K562 (cell line): ENCODE measurements around the gene ARV1. TPM values are rescaled to one million over a fixed set of nuclear protein-coding genes. Genes with fewer than 3 reads are reported as not detected.

Experiments
- CHD2 ChIP-seq: IDR thresholded peaks from 2 replicates; pipeline ENCODE4 v1.6.1; 2011; ENCODE audit warnings: low read depth, low read length
- EP300 ChIP-seq: IDR thresholded peaks from 2 replicates; pipeline ENCODE4 v1.6.1; 2012; ENCODE audit warnings: low read length, improper control_type of control experiment
- HDAC1 ChIP-seq, 2 experiments: fragments of 450-650 bp; IDR thresholded peaks; 2 replicates each; pipeline ENCODE4 v1.6.1; 2016 to 2017; ENCODE audit warnings: inconsistent platforms in 1 of 2, mild to moderate bottlenecking in 1 of 2, moderate library complexity in 1 of 2
- KLF10 ChIP-seq: fragments of 250-450 bp; sonication (Bioruptor Pico); IDR thresholded peaks from 2 replicates; pipeline ENCODE4 v1.6.1; 2021; ENCODE audit warnings: matching md5 sums
- NELFE ChIP-seq: IDR thresholded peaks from 2 replicates; pipeline ENCODE4 v1.6.1; 2011; ENCODE audit warnings: mild to moderate bottlenecking; ENCODE audit not compliant: insufficient read depth, insufficient read length
- ZNF124 ChIP-seq: sonication (generic); formaldehyde crosslinking; IDR thresholded peaks from 2 replicates; pipeline ENCODE4 v1.8.1; 2022; ENCODE audit warnings: missing genetic modification reagents
- ZNF347 ChIP-seq: fragments of 450-650 bp; formaldehyde crosslinking; IDR thresholded peaks from 2 replicates; pipeline ENCODE4 v1.4.0; 2020; ENCODE audit warnings: low read depth, mild to moderate bottlenecking, moderate library complexity
- ZNF589 ChIP-seq: fragments of 200-800 bp; sonication (Bioruptor generic); IDR thresholded peaks from 2 replicates; pipeline ENCODE4 v1.6.1; 2016; ENCODE audit warnings: low read depth, missing genetic modification characterization, missing compliant biosample characterization
- ZSCAN29 ChIP-seq: fragments of 450-650 bp; IDR thresholded peaks from 2 replicates; pipeline ENCODE4 v1.6.1; 2017
- polyA plus RNA-seq, 8 experiments: library from polyadenylated mRNA; depleted of rRNA in 4 of 8; stranded (reverse) in 5 of 8; unstranded in 3 of 8; fragments of >200 nt; fragmentation: Nextera tagmentation in 2 of 8; fragmentation: Illumina TruSeq in 1 of 8; extraction: Ambion mirVana in 2 of 8; extraction: Trizol in 1 of 8; gene quantifications; 2 replicates each; pipeline versions ENCODE4 v1.2.1 to v1.2.3, GENCODE V29; 2011 to 2014; ENCODE audit warnings: inconsistent platforms in 1 of 8, missing spikeins in 1 of 8
- total RNA-seq, 7 experiments: library from RNA; depleted of rRNA in 6 of 7; stranded (reverse); fragments of >200 nt in 6 of 7; fragmentation: Illumina TruSeq in 2 of 7; extraction: Trizol in 2 of 7; gene quantifications; 2 replicates each; pipeline versions ENCODE4 v1.2.1 to v1.2.3, GENCODE V29; 2011 to 2021; ENCODE audit warnings: low replicate concordance in 1 of 7
- TF ChIP-seq, protein P1 (sequence below), 2 experiments: fragments of 450-650 bp in 1 of 2; sonication (generic) in 1 of 2; formaldehyde crosslinking in 1 of 2; IDR thresholded peaks; 2 replicates each; pipeline versions ENCODE4 v1.7.1 to v1.9.0; 2016 to 2022; ENCODE audit warnings: inconsistent platforms in 1 of 2, mild to moderate bottlenecking in 1 of 2, missing genetic modification reagents in 1 of 2
- TF ChIP-seq, protein P2 (sequence below): sonication (generic); formaldehyde crosslinking; IDR thresholded peaks from 2 replicates; pipeline ENCODE4 v1.8.1; 2023; ENCODE audit warnings: mild to moderate bottlenecking, missing genetic modification reagents
- TF ChIP-seq, protein P3 (sequence below): fragments of 450-650 bp; IDR thresholded peaks from 2 replicates; pipeline ENCODE4 v1.6.1; 2016; ENCODE audit warnings: antibody characterized with exemption
- TF ChIP-seq, protein P4 (sequence below): fragments of 450-650 bp; formaldehyde crosslinking; IDR thresholded peaks from 2 replicates; pipeline ENCODE4 v1.4.0; 2022; ENCODE audit warnings: missing genetic modification characterization

Gene ARV1
- total and polyA plus RNA-seq, 9 of the 15 experiments (the other 6 are each of a cell fraction or from before 2014, with no cell fraction given): 54.8 to 139 (median 74.0) TPM

DNA sequence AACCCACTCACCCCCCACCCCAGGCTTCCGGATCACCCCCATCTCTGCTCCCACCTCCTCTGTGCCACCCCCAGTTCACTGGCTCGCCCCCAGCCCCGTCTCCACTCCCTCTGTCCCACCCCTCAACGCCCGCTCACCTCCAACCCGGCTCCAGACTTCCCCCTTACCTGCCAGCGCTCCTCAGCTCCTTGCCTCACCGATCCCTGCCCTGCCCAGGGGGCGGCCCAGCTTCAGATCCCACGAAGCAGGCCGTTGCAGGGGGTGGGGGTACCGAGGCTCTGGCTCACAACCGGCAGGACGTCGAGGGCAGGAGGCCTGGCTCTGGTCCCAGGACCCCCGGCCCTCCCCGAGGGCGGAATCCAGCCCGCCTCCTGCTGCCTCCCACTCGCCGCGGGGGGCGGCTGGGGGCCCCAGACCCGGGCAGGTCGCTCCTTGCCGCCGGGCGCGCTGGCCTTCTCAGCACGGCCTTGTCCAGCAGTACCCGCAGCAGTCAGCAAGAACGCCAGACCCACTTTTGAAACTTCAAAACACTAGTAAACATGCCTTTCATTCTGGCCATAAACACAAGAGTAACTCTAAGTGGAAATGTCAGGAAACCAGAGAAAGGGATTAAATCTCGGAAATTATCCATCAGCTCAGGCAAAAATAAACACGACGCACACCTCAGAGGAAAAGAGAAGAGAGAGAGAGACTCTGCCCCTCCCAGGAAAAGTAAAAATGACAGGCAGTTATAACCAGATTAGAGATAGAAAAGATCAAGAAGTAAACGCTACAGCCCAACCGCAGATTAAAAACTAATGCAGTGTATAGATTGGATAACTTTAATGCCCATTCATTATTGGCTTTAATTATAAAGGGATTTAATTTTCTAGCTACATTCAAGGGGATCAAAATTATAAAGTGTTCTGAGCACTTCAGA lies 62.2 kb downstream of the ARV1 start (continued):
- no peak for TF ChIP-seq CHD2
- no peak for TF ChIP-seq KLF10 (CRISPR knock-in tag)
- TF ChIP-seq ZNF589 (CRISPR knock-in tag): peak; percentile 23; the same call in 1 of the 2 replicates
- TF ChIP-seq EP300: 0 out of 2 replicates have a peak, but pooled peaks have one; percentile 6
- no peak for TF ChIP-seq HDAC1 (IDR thresholded peaks at IDR 0.05)
- no peak for TF ChIP-seq ZNF124
- no peak for TF ChIP-seq NELFE
- TF ChIP-seq, protein P1, sequence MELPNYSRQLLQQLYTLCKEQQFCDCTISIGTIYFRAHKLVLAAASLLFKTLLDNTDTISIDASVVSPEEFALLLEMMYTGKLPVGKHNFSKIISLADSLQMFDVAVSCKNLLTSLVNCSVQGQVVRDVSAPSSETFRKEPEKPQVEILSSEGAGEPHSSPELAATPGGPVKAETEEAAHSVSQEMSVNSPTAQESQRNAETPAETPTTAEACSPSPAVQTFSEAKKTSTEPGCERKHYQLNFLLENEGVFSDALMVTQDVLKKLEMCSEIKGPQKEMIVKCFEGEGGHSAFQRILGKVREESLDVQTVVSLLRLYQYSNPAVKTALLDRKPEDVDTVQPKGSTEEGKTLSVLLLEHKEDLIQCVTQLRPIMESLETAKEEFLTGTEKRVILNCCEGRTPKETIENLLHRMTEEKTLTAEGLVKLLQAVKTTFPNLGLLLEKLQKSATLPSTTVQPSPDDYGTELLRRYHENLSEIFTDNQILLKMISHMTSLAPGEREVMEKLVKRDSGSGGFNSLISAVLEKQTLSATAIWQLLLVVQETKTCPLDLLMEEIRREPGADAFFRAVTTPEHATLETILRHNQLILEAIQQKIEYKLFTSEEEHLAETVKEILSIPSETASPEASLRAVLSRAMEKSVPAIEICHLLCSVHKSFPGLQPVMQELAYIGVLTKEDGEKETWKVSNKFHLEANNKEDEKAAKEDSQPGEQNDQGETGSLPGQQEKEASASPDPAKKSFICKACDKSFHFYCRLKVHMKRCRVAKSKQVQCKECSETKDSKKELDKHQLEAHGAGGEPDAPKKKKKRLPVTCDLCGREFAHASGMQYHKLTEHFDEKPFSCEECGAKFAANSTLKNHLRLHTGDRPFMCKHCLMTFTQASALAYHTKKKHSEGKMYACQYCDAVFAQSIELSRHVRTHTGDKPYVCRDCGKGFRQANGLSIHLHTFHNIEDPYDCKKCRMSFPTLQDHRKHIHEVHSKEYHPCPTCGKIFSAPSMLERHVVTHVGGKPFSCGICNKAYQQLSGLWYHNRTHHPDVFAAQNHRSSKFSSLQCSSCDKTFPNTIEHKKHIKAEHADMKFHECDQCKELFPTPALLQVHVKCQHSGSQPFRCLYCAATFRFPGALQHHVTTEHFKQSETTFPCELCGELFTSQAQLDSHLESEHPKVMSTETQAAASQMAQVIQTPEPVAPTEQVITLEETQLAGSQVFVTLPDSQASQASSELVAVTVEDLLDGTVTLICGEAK (IDR thresholded peaks at IDR 0.05): 0 out of 2 replicates have a peak, but pooled peaks have one; percentile 9
- TF ChIP-seq, protein P1 (CRISPR knock-in tag; IDR thresholded peaks at IDR 0.05): no peak
- TF ChIP-seq, protein P2, sequence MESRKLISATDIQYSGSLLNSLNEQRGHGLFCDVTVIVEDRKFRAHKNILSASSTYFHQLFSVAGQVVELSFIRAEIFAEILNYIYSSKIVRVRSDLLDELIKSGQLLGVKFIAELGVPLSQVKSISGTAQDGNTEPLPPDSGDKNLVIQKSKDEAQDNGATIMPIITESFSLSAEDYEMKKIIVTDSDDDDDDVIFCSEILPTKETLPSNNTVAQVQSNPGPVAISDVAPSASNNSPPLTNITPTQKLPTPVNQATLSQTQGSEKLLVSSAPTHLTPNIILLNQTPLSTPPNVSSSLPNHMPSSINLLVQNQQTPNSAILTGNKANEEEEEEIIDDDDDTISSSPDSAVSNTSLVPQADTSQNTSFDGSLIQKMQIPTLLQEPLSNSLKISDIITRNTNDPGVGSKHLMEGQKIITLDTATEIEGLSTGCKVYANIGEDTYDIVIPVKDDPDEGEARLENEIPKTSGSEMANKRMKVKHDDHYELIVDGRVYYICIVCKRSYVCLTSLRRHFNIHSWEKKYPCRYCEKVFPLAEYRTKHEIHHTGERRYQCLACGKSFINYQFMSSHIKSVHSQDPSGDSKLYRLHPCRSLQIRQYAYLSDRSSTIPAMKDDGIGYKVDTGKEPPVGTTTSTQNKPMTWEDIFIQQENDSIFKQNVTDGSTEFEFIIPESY (CRISPR knock-in tag): no peak
- TF ChIP-seq ZSCAN29: no peak
- no peak for TF ChIP-seq ZNF347 (CRISPR knock-in tag)
- TF ChIP-seq, protein P3, sequence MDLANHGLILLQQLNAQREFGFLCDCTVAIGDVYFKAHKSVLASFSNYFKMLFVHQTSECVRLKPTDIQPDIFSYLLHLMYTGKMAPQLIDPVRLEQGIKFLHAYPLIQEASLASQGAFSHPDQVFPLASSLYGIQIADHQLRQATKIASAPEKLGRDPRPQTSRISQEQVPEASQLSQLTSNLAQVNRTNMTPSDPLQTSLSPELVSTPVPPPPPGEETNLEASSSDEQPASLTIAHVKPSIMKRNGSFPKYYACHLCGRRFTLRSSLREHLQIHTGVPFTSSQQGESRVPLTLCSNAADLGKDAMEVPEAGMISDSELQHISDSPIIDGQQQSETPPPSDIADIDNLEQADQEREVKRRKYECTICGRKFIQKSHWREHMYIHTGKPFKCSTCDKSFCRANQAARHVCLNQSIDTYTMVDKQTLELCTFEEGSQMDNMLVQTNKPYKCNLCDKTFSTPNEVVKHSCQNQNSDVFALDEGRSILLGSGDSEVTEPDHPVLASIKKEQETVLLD: no peak
- TF ChIP-seq, protein P4, sequence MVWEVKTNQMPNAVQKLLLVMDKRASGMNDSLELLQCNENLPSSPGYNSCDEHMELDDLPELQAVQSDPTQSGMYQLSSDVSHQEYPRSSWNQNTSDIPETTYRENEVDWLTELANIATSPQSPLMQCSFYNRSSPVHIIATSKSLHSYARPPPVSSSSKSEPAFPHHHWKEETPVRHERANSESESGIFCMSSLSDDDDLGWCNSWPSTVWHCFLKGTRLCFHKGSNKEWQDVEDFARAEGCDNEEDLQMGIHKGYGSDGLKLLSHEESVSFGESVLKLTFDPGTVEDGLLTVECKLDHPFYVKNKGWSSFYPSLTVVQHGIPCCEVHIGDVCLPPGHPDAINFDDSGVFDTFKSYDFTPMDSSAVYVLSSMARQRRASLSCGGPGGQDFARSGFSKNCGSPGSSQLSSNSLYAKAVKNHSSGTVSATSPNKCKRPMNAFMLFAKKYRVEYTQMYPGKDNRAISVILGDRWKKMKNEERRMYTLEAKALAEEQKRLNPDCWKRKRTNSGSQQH (CRISPR knock-in tag): no peak
